Activated CD8-positive, alpha-beta memory T cell treated with anti-CD3 and anti-CD28 coated beads, Interleukin-2, amount 10 ng/mL, durations not matched to agents 7 days and 5 days (primary cell): ENCODE data around the gene SLC4A1. TPM values are rescaled to one million over a fixed set of nuclear protein-coding genes. Genes with fewer than 3 reads are reported as not detected.

Source experiments
- ATAC-seq: fragments of 150-1000 bp; cut with Tn5 transposase; one replicate; pipeline ENCODE4 v1.10.0; 2021; ENCODE audit warnings: moderate library complexity
- CTCF ChIA-PET: fragments of 350-600 bp; sonication (Branson Sonifier 250); formaldehyde crosslinking; loops from one replicate; lab custom pipeline; 2021; ENCODE audit warnings: antibody characterized with exemption; lab: Charles Lee
- DNase-seq: peaks from one replicate; pipeline ENCODE4 v3.0.0-alpha.2; 2020
- H3K27ac Mint-ChIP-seq: one replicate; pipeline ENCODE4 v1.8.0; 2021; ENCODE audit warnings: mild to moderate bottlenecking, mixed read lengths
- H3K27me3 Mint-ChIP-seq: one replicate; pipeline ENCODE4 v1.8.0; 2021; ENCODE audit warnings: mixed read lengths
- H3K36me3 Mint-ChIP-seq: one replicate; pipeline ENCODE4 v1.8.0; 2021; ENCODE audit warnings: mild to moderate bottlenecking, mixed read lengths
- H3K4me1 Mint-ChIP-seq: one replicate; pipeline ENCODE4 v1.8.0; 2021; ENCODE audit warnings: mixed read lengths
- H3K4me3 Mint-ChIP-seq: one replicate; pipeline ENCODE4 v1.8.0; 2021; ENCODE audit warnings: mild to moderate bottlenecking, moderate library complexity, mixed read lengths
- H3K9me3 Mint-ChIP-seq: one replicate; pipeline ENCODE4 v1.8.0; 2022; ENCODE audit warnings: low read depth, mixed read lengths
- total RNA-seq, 2 experiments: library from RNA; stranded (reverse); gene quantifications; one replicate each; pipeline ENCODE4 v1.2.3, GENCODE V29; 2021

SLC4A1 gene
- total RNA-seq, 2 experiments from 2014 or later = not detected

GRCh38 chr17:44308865-44309264, 40.9 kb upstream of the SLC4A1 start:
- no peak for ATAC-seq

GRCh38 chr17:44308320-44308818, 40.4 kb upstream of the SLC4A1 start, which contains the start of gene RUNDC3A:
Gene RUNDC3A, plus strand, starts transcription at chr17:44308601. Its CDS starts 232 bp downstream, at chr17:44308833.
- peaks cover 26% of the 10 kb centered on the region for H3K27me3 Mint-ChIP-seq
- peak; percentile 83 for DNase-seq
- ATAC-seq = peak; percentile 89
- H3K4me3 Mint-ChIP-seq = no peak within 1 kb of the TSS
- H3K27ac Mint-ChIP-seq = no peak within 1 kb of the TSS
- no peaks in the 10 kb centered on the region for H3K9me3 Mint-ChIP-seq
- H3K36me3 Mint-ChIP-seq = no peaks in the 10 kb centered on the region
- CTCF ChIA-PET = interaction anchor here (0.6 to 1.4 kb wide), 2 partner anchors 37 to 98 kb away, joined by 4 to 5 read pairs; no protein-coding TSS in a partner anchor
- peaks cover 5% of the 10 kb centered on the region for H3K4me1 Mint-ChIP-seq

More at GRCh38 chr17:44308865-44309264, 40.9 kb upstream of the SLC4A1 start:
- H3K9me3 Mint-ChIP-seq = no peaks in the 10 kb centered on the region
- peaks cover 5% of the 10 kb centered on the region for H3K4me1 Mint-ChIP-seq
- no peak overlapping the region for H3K4me3 Mint-ChIP-seq
- no peak overlapping the region for H3K27ac Mint-ChIP-seq
- peaks cover 25% of the 10 kb centered on the region for H3K27me3 Mint-ChIP-seq
- CTCF ChIA-PET = interaction anchor here (1.4 kb wide), 1 partner anchor 99 kb away, joined by 5 read pairs; no protein-coding TSS in a partner anchor
- no peak for DNase-seq
- no peaks in the 10 kb centered on the region for H3K36me3 Mint-ChIP-seq

DNA sequence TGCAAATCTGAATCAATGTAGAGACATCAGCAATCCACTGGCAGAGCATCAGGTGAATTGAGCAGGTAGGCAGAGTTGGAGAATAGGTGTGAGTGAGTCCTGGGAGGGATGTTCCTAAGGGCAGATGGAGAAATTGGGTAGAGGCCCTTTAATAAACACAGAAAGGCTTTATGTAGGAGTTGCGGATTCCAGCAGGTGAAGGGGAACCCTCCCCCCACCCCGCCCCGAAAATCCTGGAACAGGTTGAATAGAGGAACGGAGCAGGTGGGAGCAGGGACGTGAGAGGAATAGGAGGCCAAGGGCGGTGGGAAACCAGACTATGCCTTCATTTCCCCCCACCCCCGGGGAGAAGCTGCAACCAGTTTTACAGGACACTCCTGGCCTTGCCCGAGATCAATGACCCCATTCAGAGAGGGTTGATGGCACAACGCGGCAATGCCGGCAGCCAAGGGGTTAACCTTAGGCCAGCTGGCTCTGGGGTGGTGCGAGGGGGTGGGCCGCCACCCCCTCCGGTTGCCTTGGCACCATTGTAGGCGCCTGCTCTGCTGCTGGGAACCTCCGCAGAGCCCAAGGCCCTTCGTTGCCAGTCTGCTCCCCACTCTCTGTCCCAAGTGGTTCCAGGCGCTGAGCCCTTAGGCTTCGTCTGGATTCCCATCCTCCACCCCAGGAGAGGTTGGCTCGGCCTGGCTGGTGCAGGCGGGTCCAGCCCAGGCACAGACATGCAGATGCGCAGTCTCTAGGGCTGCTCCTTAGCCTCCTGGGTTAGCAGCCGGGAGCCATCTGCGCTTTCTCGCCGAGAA, 39.7 kb upstream of the SLC4A1 start:
- no peaks in the 10 kb centered on the region for H3K9me3 Mint-ChIP-seq
- H3K4me1 Mint-ChIP-seq = peaks cover 5% of the 10 kb centered on the region
- no peaks in the 10 kb centered on the region for H3K36me3 Mint-ChIP-seq
- H3K4me3 Mint-ChIP-seq = no peak overlapping the region
- CTCF ChIA-PET = interaction anchor here (0.6 to 1.4 kb wide), 2 partner anchors 38 to 97 kb away, joined by 4 to 5 read pairs; no protein-coding TSS in a partner anchor
- no peak overlapping the region for H3K27ac Mint-ChIP-seq
- peaks cover 31% of the 10 kb centered on the region for H3K27me3 Mint-ChIP-seq
- DNase-seq (no peak), ATAC-seq (peak; percentile 5)

DNA sequence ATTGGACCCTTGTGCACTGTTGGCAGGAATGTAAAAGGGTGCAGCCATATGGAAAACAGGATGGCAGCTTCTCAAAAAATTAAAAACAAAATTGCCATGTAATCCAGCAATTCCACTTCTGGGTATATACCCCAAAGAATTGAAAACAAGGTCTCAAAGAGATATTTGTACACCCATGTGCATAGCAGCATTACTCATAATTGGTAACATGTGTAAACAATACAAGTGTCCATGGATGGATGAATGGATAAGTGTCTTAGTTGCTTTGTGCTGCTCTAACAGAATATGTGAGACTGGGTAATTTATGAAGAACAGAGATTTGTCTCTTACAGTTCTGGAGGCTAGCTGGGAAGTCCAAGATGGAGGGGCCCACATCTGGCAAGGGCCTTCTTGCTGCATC, 36.7 kb upstream of the SLC4A1 start:
- Mint-ChIP-seq H3K4me1 (peaks cover 5% of the 10 kb centered on the region), H3K4me3 (no peak overlapping the region), H3K27ac (no peak overlapping the region), H3K36me3 (no peaks in the 10 kb centered on the region), H3K9me3 (no peaks in the 10 kb centered on the region), H3K27me3 (peaks cover 40% of the 10 kb centered on the region)
- ATAC-seq = no peak
- no peak for DNase-seq
- CTCF ChIA-PET = interaction anchor here (1.1 kb wide), 1 partner anchor 58 kb away, joined by 3 read pairs; the partner anchor contains the start of gene FAM171A2

DNA sequence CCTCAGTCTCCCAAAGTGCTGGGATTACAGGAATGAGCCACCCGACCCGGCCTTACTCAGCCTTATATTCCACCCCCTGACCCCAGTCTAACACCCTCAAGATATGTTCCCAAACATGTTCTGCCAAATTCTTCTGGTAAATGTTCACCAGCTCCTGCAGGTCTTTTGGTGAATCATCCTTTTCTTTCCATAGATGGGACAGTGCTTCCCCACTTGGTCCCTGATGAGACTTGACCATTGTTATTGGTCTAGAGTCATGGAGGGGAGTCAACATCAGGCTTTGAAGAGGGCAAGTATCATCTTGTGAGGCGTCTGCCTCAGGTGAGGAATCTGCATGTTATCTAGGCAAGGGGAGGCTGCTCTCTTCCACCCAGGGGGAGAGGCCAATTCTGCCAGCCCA, 30.0 kb upstream of the SLC4A1 start:
- Mint-ChIP-seq H3K4me1 (peaks cover 4% of the 10 kb centered on the region), H3K9me3 (no peaks in the 10 kb centered on the region), H3K27ac (no peak overlapping the region), H3K27me3 (peaks cover 23% of the 10 kb centered on the region), H3K4me3 (no peak overlapping the region), H3K36me3 (no peaks in the 10 kb centered on the region)
- ATAC-seq = no peak
- no peak for DNase-seq
- CTCF ChIA-PET = no interaction called here

DNA sequence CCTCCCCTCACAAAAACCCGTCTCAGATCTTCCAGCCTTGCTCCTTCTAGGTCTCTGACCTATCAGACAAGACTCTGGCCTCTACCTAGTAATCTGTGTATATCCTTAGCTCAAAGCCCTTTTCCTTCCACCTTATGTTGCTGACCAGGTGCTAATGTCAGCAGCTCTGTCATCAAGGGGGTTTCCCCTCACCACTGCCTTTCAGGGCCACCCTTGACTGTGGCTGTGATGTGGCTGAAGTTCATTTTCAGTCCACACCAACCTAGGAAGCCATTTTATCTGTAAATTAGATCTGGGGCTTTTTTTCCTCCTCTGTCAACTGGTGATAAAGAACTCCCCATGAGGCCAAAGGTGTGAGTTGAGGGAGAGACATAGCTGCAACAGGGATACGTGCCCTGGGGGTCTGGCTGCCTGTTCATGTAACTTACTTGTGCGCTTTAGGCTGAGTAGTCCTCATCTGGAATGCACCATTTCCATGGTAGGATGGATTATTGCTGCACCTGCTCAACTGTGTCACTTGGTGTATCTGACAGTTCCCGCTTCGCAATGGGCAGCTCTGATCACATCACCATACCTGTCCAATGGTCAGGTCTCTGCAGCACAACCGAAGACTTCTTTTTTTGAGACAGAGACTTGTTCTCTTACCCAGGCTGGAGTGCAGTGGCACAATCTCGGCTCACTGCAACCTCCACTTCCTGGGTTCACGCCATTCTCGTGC, 25.7 kb upstream of the SLC4A1 start:
- no peak for ATAC-seq
- H3K4me3 Mint-ChIP-seq = no peak overlapping the region
- no peak overlapping the region for H3K27ac Mint-ChIP-seq
- no peaks in the 10 kb centered on the region for H3K9me3 Mint-ChIP-seq
- peaks cover 4% of the 10 kb centered on the region for H3K4me1 Mint-ChIP-seq
- no peaks in the 10 kb centered on the region for H3K36me3 Mint-ChIP-seq
- CTCF ChIA-PET = interaction anchor here (0.6 to 0.9 kb wide), 3 partner anchors 9 to 298 kb away, joined by 3 to 4 read pairs (median 3); no protein-coding TSS in a partner anchor
- no peak for DNase-seq
- peaks cover 15% of the 10 kb centered on the region for H3K27me3 Mint-ChIP-seq

DNA sequence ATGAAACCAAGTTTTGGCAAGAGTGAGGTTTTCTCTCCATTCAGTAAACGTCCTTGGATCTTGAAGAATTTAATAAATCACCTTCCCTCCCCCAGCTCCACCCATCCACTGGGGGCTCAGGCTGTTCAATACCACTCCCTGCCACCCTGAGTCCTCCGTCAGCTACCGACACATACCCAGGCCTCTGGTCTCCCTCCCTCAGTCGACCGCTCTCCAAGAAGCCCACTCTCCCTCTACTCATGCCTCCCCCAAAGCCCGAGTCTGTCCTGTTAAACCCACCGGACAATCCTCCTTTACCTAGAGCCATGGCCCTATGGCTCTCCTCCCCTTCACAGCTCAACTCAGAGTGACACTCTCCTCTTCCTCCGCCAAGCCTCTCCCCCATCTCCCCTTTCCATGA, 19.7 kb upstream of the SLC4A1 start:
- Mint-ChIP-seq H3K4me1 (no peaks in the 10 kb centered on the region), H3K36me3 (no peaks in the 10 kb centered on the region), H3K27me3 (peaks cover 10% of the 10 kb centered on the region), H3K9me3 (no peaks in the 10 kb centered on the region), H3K4me3 (no peak overlapping the region), H3K27ac (no peak overlapping the region)
- CTCF ChIA-PET = interaction anchor here (1.1 to 1.4 kb wide), 2 partner anchors 57 to 75 kb away, joined by 3 read pairs; partner anchors contain the start of gene GRN
- ATAC-seq = no peak
- no peak for DNase-seq

GRCh38 chr17:44284024-44284400, 16.1 kb upstream of the SLC4A1 start:
- CTCF ChIA-PET = no interaction called here
- Mint-ChIP-seq H3K27me3 (peaks cover 4% of the 10 kb centered on the region), H3K27ac (no peak overlapping the region), H3K4me3 (no peak overlapping the region), H3K36me3 (no peaks in the 10 kb centered on the region), H3K4me1 (peaks cover 17% of the 10 kb centered on the region), H3K9me3 (no peaks in the 10 kb centered on the region)
- DNase-seq (no peak), ATAC-seq (no peak)

DNA sequence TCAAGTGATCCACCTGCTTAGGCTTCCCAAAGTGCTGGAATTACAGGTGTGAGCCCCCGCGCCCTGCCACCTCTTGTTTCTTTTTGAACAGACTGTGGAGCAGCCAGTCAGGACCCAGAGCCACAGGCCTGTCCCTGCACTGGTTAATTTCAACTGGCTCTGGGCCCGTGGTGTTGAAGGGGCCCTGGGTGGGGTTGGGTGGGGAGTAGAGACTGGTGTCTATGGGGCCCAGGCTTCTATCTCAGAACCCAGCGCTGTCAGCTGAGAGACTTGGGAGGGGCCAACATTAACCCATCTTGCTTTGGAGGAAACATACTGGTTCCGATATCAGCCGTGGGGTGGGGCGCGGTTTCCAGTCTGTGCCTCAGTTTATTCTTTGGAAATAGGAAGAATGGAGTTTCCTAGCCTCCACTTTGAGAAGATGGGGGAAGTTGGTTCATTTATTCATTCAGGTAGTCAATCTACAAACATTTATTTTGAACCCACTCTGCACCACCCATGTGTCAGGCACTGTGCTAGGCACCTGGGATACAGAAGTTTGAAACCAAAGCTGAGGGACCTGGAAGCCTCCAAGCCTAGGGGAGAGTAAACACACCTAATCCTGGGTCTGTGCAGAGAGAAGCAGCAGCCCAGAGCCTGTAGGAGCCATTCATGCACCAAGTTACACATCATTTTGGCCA, 15.5 kb upstream of the SLC4A1 start:
- DNase-seq (no peak), ATAC-seq (no peak)
- Mint-ChIP-seq H3K27me3 (peaks cover 4% of the 10 kb centered on the region), H3K27ac (no peak overlapping the region), H3K9me3 (no peaks in the 10 kb centered on the region), H3K4me1 (peaks cover 17% of the 10 kb centered on the region), H3K4me3 (no peak overlapping the region), H3K36me3 (no peaks in the 10 kb centered on the region)
- CTCF ChIA-PET = no interaction called here

DNA sequence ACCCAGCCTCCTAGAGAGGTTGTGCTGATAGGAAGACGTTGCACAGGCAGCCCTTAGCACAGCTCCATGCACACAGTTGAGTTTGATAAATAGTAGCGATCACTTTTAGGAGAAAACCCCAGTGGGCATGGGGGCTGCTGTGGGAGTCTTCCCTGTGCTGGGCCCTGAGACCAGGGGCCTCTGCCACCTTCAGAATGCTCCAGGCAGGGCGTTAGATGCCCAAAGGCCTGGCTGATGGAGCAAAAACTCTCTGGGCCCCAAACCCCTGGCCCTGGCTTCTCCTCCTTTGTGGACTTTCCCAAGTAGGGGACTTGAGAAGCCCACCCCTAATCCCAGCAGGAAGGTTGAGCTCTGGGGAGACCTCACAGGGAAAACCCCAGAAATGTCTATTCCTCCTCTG, 14.3 kb upstream of the SLC4A1 start:
- DNase-seq = no peak
- CTCF ChIA-PET = no interaction called here
- Mint-ChIP-seq H3K4me3 (no peak overlapping the region), H3K4me1 (peaks cover 17% of the 10 kb centered on the region), H3K9me3 (no peaks in the 10 kb centered on the region), H3K27ac (no peak overlapping the region), H3K36me3 (no peaks in the 10 kb centered on the region), H3K27me3 (no peaks in the 10 kb centered on the region)
- no peak for ATAC-seq

- no peak overlapping the region for H3K27ac Mint-ChIP-seq
- peaks cover under 1% of the 10 kb centered on the region for H3K27me3 Mint-ChIP-seq
- H3K9me3 Mint-ChIP-seq = no peaks in the 10 kb centered on the region
- ATAC-seq (no peak), DNase-seq (no peak)
- H3K4me1 Mint-ChIP-seq = peaks cover 17% of the 10 kb centered on the region
- CTCF ChIA-PET = interaction anchor here (1.0 kb wide), 1 partner anchor 82 kb away, joined by 4 read pairs; the partner anchor contains the start of gene FAM171A2
- H3K4me3 Mint-ChIP-seq = no peak overlapping the region
- H3K36me3 Mint-ChIP-seq = no peaks in the 10 kb centered on the region
Measured at GRCh38 chr17:44281570-44281969, 13.6 kb upstream of the SLC4A1 start.

DNA sequence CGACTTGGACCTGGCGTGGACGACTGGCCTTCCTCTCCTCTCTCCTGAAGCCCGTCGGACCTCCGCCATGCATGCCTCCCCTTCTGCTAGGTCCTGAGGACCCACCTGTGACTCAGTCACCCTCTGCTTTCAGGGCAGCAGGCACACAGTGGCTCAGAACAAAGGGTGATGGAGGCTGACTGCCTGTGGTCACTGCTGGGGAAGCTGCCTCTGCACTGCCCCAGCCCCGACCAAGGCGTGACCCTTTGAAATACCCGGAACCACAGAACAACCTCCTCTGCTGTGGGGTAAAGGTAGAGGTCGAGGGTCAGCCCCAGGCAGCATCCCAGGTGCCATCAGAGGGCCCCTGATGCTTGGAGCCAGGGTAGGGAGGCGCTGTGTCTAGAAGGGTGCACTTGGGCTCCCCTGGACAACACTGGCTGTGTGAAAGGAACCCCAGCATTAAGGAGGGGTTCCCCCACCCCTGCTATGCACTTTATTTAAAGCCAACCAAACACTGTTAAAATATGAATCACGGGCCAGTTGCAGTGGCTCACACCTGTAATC, 12.5 kb upstream of the SLC4A1 start:
- CTCF ChIA-PET = no interaction called here
- H3K4me3 Mint-ChIP-seq = no peak overlapping the region
- ATAC-seq = no peak
- peaks cover 17% of the 10 kb centered on the region for H3K4me1 Mint-ChIP-seq
- no peaks in the 10 kb centered on the region for H3K9me3 Mint-ChIP-seq
- H3K27ac Mint-ChIP-seq = no peak overlapping the region
- no peak for DNase-seq
- H3K27me3 Mint-ChIP-seq = peaks cover 3% of the 10 kb centered on the region
- H3K36me3 Mint-ChIP-seq = no peaks in the 10 kb centered on the region
